Measurements from ENCODE around the gene MIS18BP1.
"Not testable (repeated sequence)": the region's sequence is repeated elsewhere in the genome, so short reads cannot be mapped to it uniquely, and the experiment has no call there.

MIS18BP1 gene

GRCh38 chr14:45253070-45253753 lies at the start of gene MIS18BP1:
TSS of gene MIS18BP1 (minus strand) at chr14:45253202. CDS start at chr14:45247286, 5,916 bp downstream.
- DNase-seq = peak; percentile 92

- DNase-seq = no peak
Observed at GRCh38 chr14:45298423-45299117, 45.6 kb upstream of the MIS18BP1 start.

GRCh38 chr14:45294796-45295195 lies 41.8 kb upstream of the MIS18BP1 start:
- not testable (repeated sequence) for DNase-seq

GRCh38 chr14:45290547-45290946 lies 37.5 kb upstream of the MIS18BP1 start:
- no peak for DNase-seq

GRCh38 chr14:45287610-45288009 lies 34.6 kb upstream of the MIS18BP1 start:
- DNase-seq = no peak

GRCh38 chr14:45284802-45285201 lies 31.8 kb upstream of the MIS18BP1 start:
- DNase-seq = no peak

- DNase-seq = not testable (repeated sequence)
Observed at GRCh38 chr14:45281731-45282400, 28.9 kb upstream of the MIS18BP1 start.

- DNase-seq = no peak
Observed at GRCh38 chr14:45271858-45272537, 19.0 kb upstream of the MIS18BP1 start.

GRCh38 chr14:45270031-45270430 lies 17.0 kb upstream of the MIS18BP1 start:
- no peak for DNase-seq

- DNase-seq = no peak
Observed at GRCh38 chr14:45267071-45267470, 14.1 kb upstream of the MIS18BP1 start.

- no peak for DNase-seq
Observed at GRCh38 chr14:45262637-45263036, 9.6 kb upstream of the MIS18BP1 start.

- DNase-seq = no peak
Observed at GRCh38 chr14:45261209-45261608, 8.2 kb upstream of the MIS18BP1 start.

GRCh38 chr14:45258805-45259204 lies 5.8 kb upstream of the MIS18BP1 start:
- DNase-seq = no peak

GRCh38 chr14:45258073-45258472 lies 5.1 kb upstream of the MIS18BP1 start:
- DNase-seq = no peak

- no peak for DNase-seq
Observed at GRCh38 chr14:45254771-45255170, 1.8 kb upstream of the MIS18BP1 start.

GRCh38 chr14:45253754-45254310 lies 830 bp upstream of the MIS18BP1 start:
- peak; percentile 4 for DNase-seq

- DNase-seq = no peak
Observed at GRCh38 chr14:45252366-45253069, 484 bp downstream of the MIS18BP1 start.

- no peak for DNase-seq
Observed at GRCh38 chr14:45251912-45252311, 1.1 kb downstream of the MIS18BP1 start.

- no peak for DNase-seq
Observed at GRCh38 chr14:45249856-45250575, 3.0 kb downstream of the MIS18BP1 start.

- no peak for DNase-seq
Observed at GRCh38 chr14:45247427-45247826, 5.6 kb downstream of the MIS18BP1 start.

GRCh38 chr14:45246691-45247090 lies 6.3 kb downstream of the MIS18BP1 start:
- DNase-seq = no peak

GRCh38 chr14:45246151-45246550 lies 6.9 kb downstream of the MIS18BP1 start:
- no peak for DNase-seq
